GM19193 (cell line): ENCODE measurements around the gene RAD23A.
A peak's percentile ranks its signal among the peaks of the same experiment; 100 is the strongest.

Experiments used
- POLR2A ChIP-seq: IDR thresholded peaks from 4 replicates; pipeline ENCODE4 v1.6.1; 2011; ENCODE audit not compliant: insufficient read depth, insufficient read length; ENCODE audit errors: extremely low read depth

Gene RAD23A

GRCh38 chr19:12947702-12948611 lies 2.3 kb downstream of the RAD23A start:
- peak; percentile 26 for TF ChIP-seq POLR2A

GRCh38 chr19:12948612-12949362 lies 3.1 kb downstream of the RAD23A start:
- no peak for TF ChIP-seq POLR2A

GRCh38 chr19:12949363-12950283 lies 4.0 kb downstream of the RAD23A start:
- no peak for TF ChIP-seq POLR2A

- TF ChIP-seq POLR2A: peak; percentile 1
Measured at GRCh38 chr19:12952050-12952449, 6.4 kb downstream of the RAD23A start.

GRCh38 chr19:12952488-12953137 lies 7.0 kb downstream of the RAD23A start:
- peak; percentile 3 for TF ChIP-seq POLR2A

GRCh38 chr19:12953138-12953798 lies 7.6 kb downstream of the RAD23A start:
- no peak for TF ChIP-seq POLR2A

- no peak for TF ChIP-seq POLR2A
Measured at GRCh38 chr19:12953799-12954611, 8.3 kb downstream of the RAD23A start.

- TF ChIP-seq POLR2A: peak; percentile 11
Measured at GRCh38 chr19:12954612-12954962, 8.9 kb downstream of the RAD23A start.

GRCh38 chr19:12955996-12956395 lies 10.3 kb downstream of the RAD23A start:
- TF ChIP-seq POLR2A: no peak

- TF ChIP-seq POLR2A: peak; percentile 95
Measured at GRCh38 chr19:12956446-12957388, 11.1 kb downstream of the RAD23A start, which contains the start of gene GADD45GIP1. Gene GADD45GIP1 (minus strand): TSS chr19:12957223. CDS start chr19:12957212, 11 bp downstream.

- TF ChIP-seq POLR2A: no peak
Measured at GRCh38 chr19:12959481-12959880, 13.8 kb downstream of the RAD23A start.
